Breast epithelium (tissue), 3 donors: ENCODE data around the gene ODAD4.

ENCODE experiments used
- POLR2A ChIP-seq: fragments of 450-650 bp; IDR thresholded peaks from one replicate; pipeline ENCODE4 v1.6.1; 2016; ENCODE audit warnings: antibody characterized with exemption, mild to moderate bottlenecking, moderate library complexity
- TF ChIP-seq, protein P1 (sequence below), 3 donors: fragments of 450-650 bp; IDR thresholded peaks; one replicate each; pipeline ENCODE4 v1.5.1; 2016 to 2017; ENCODE audit warnings: antibody characterized with exemption in 3 of 3, mild to moderate bottlenecking in 3 of 3, moderate library complexity in 3 of 3

DNA sequence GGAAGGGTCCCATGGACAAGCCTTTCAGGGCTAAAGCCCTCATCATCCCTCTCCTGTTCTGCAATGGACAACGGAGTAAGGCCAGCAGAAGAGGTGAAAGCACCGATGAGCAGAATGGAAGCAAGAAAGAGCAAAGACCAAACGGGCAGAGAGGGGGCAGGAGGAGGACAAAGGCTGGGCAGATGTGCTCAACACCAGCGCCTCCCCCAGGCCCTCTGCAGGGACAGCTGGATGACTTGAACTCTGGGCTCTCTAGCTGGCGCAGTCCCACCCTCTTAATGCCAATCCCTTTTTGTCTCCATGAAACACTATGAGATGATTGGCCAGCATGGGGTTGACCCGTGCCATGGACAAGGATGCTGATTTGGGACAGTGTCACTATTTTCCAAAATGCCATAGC, 33.7 kb upstream of the ODAD4 start:
- TF ChIP-seq, protein P1, sequence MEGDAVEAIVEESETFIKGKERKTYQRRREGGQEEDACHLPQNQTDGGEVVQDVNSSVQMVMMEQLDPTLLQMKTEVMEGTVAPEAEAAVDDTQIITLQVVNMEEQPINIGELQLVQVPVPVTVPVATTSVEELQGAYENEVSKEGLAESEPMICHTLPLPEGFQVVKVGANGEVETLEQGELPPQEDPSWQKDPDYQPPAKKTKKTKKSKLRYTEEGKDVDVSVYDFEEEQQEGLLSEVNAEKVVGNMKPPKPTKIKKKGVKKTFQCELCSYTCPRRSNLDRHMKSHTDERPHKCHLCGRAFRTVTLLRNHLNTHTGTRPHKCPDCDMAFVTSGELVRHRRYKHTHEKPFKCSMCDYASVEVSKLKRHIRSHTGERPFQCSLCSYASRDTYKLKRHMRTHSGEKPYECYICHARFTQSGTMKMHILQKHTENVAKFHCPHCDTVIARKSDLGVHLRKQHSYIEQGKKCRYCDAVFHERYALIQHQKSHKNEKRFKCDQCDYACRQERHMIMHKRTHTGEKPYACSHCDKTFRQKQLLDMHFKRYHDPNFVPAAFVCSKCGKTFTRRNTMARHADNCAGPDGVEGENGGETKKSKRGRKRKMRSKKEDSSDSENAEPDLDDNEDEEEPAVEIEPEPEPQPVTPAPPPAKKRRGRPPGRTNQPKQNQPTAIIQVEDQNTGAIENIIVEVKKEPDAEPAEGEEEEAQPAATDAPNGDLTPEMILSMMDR (IDR thresholded peaks at IDR 0.05), result no peak
- no peak for TF ChIP-seq POLR2A
